Dedifferentiated amniotic fluid mesenchymal stem cell (primary cell): Measurements from ENCODE around the gene ZNF423.
"Not testable (repeated sequence)": the region's sequence is repeated elsewhere in the genome, so short reads cannot be mapped to it uniquely, and the experiment has no call there.

Experiments
- DNase-seq: peaks from one replicate; pipeline ENCODE4 v3.0.0-alpha.2; 2016; ENCODE audit errors: extremely low spot score

ZNF423 gene

GRCh38 chr16:49510654-49511305 is 345.1 kb downstream of the ZNF423 start:
- DNase-seq, result no peak

DNA sequence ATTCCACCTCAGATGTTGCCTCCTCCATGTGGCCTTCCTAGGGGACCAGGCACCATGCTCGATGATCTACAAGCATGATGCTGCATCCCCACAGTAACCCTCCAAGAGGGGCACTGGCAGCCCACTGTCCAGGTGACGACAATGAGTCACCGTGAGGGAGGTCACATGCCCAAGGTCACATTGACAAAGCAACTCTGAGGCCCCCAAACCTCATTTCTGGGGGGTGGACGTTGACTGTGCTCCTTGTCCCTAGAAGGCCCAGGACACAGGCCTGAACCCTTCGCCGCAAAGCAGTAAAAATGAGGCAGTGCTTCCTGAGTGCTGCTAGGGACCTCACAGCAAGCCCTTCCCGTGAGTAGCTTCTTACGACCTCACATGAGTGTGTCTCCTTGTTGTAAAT is 345.8 kb downstream of the ZNF423 start:
- DNase-seq, result no peak

GRCh38 chr16:49506058-49507013 is 349.6 kb downstream of the ZNF423 start:
- not testable (repeated sequence) for DNase-seq

DNA sequence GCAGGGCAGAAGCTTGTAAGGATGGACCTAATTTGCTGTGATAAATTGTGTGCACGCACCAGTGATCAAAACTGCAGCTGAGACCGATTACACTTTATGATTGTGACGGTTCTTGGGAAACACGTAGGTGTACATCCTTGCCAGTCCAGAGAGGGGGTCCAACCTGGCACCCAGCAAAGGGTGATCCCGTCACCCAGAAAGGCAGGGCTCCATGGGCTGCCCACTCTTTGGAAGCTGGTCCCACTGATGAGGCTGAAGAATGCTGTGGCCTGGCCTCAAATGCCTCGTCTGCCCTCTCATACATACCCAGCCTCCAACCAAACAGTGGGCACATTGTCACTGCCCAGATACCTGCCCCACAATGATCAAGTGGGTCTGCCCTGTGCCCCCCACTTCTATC is 350.4 kb downstream of the ZNF423 start:
- no peak for DNase-seq

- DNase-seq, result no peak
Observed at GRCh38 chr16:49504626-49505025, 351.3 kb downstream of the ZNF423 start.

- DNase-seq, result no peak
Observed at GRCh38 chr16:49504023-49504364, 351.9 kb downstream of the ZNF423 start.

GRCh38 chr16:49503256-49504022 is 352.5 kb downstream of the ZNF423 start:
- no peak for DNase-seq

DNA sequence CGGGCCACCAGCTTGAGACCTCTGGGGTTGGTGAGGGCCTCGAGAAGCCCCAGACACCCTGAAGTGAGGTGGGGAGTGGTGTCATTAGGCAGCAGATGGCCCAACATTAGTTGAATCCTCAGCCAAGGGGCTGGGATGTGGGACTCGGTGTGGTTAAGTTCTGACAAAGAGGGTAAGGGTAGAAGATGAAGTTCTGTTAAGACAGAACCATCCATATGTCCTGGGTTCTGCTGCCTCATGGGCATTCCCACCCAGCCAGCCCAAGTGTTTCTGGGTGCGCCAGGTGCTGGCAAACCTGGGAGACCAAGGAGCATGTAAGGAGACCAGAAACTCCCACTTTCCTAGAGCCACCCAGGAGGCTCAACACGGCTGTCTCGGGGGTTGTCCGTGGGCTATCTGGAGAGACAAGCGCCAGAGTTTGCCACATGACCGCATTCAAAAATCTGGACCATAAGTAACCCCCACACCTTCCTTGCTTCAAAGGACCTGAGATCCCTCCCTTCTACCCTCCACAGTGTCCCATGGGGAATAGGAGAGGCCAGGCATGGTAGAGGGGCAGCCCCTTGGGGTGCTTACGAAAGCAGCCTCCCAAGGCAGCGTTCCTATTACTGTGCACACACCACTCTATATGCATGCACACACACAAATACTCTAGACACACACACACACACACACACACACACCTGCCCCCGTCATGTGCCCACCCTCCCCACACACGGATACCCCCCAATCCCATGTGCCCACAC is 353.6 kb downstream of the ZNF423 start:
- DNase-seq, result no peak

DNA sequence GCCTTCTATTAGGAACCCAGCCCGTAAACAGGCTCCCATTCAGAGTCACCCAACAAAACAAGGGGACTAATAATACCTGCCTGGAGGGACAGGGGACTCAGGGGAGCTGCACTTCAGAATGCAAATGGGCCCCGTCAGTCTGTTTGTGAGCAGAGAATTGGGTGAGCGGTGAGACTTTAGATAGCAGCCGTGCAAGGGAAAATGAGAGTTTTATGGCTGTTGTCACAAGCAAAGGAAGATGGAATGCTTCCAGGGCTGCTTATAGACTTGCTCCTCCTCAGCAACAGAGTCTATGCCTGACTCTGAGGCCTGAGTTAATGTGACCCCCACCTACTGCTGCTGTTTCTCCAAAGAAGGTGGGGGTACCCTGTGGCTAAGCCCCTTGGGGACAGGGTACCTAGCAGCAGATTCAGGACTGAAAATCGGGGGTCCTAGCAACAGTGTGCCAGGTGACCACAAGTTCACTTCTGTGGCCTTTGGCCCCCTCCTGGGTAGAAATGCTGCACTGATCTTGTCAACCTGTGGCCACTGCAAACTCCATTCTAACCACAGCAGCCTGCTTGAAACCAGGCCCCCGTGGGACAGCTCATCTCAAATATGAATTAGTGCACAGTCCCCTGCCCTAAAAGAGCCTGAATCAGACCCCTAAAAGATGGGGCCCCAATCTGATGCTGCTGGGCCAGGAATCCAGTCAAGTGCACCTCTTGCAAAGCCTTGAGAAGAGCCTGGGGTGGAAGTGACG is 355.9 kb downstream of the ZNF423 start:
- DNase-seq, result no peak

DNA sequence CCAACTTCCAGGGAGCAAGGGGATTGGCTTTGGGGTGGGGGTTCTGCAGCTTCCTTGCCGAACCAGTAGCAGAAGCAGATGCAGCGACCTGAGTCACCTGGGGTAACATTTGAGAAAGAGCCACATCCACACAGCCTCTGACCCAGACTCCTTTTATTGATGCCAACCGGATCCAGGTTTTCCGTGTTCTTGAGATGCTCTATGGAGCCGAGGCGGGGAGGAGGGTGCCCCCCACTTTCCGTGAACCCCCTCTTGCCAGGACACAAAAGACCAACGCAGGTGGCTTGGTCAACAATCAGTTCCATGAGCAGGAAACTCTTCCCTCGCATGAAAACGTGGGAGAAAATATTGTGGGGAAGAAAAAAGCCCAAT is 356.5 kb downstream of the ZNF423 start:
- no peak for DNase-seq

GRCh38 chr16:49498666-49499413 is 357.1 kb downstream of the ZNF423 start:
- DNase-seq, result no peak

DNA sequence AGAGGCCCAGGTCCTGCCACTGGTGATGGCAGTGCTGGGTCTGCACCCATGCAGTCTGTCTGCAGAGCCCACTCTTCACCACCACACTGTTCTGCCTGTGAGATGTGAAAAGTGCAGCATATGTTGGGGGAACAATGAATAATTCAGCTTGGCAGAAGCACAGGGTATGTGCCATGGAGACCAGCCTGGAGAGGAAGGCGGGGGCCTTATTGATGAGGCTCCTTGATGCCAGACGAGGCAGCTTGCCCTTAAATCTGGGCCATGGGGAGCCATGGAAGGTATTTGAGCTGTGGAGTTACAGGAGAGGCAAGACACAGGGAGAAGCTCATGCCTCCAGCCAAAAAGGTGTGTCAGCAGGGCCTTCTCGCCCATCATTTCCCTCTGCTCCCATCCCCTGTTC is 357.6 kb downstream of the ZNF423 start:
- DNase-seq, result no peak

DNA sequence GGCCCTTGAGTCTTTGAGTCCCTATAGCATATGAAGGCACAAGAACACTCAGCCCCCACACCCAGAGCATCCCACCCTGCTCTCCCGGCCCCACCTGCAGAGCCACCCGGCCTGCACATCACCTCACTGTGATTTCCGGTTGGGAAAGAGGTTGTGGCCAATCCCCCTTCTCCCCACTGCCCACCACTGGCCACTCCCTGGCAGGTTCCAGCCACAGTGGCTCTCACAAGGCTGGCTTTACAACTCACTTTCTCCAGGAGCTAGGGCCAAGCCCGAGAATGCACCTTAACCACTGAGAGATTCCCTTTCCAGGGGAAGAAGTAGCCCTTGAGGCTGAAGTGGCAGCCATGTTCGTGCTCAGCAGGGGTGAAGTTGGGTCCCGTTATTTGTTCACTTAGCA is 358.4 kb downstream of the ZNF423 start:
- no peak for DNase-seq

- no peak for DNase-seq
Observed at GRCh38 chr16:49496656-49497055, 359.3 kb downstream of the ZNF423 start.

GRCh38 chr16:49495596-49496355 is 360.1 kb downstream of the ZNF423 start:
- DNase-seq, result no peak

- DNase-seq, result no peak
Observed at GRCh38 chr16:49494891-49495566, 360.9 kb downstream of the ZNF423 start.

GRCh38 chr16:49494474-49494873 is 361.4 kb downstream of the ZNF423 start:
- no peak for DNase-seq

- DNase-seq, result no peak
Observed at GRCh38 chr16:49493836-49494235, 362.1 kb downstream of the ZNF423 start.
